Measurements from ENCODE around the gene OPCML.

OPCML gene

GRCh38 chr11:133284156-133284555 is 248.1 kb downstream of the OPCML start:
- DNase-seq (ENCODE audit: low spot score): no peak

- DNase-seq (ENCODE audit: low spot score): no peak
Measured at GRCh38 chr11:133277886-133278285, 254.4 kb downstream of the OPCML start.

- DNase-seq (ENCODE audit: low spot score): no peak
Measured at GRCh38 chr11:133271871-133272776, 260.2 kb downstream of the OPCML start.

- DNase-seq (ENCODE audit: low spot score): no peak
Measured at GRCh38 chr11:133271206-133271605, 261.1 kb downstream of the OPCML start.

- no peak for DNase-seq (ENCODE audit: low spot score)
Measured at GRCh38 chr11:133269267-133269666, 263.0 kb downstream of the OPCML start.

GRCh38 chr11:133266986-133267385 is 265.3 kb downstream of the OPCML start:
- DNase-seq (ENCODE audit: low spot score): no peak

- DNase-seq (ENCODE audit: low spot score): no peak
Measured at GRCh38 chr11:133265530-133266035, 266.7 kb downstream of the OPCML start.

- no peak for DNase-seq (ENCODE audit: low spot score)
Measured at GRCh38 chr11:133263332-133263731, 269.0 kb downstream of the OPCML start.

GRCh38 chr11:133258751-133259150 is 273.6 kb downstream of the OPCML start:
- DNase-seq (ENCODE audit: low spot score): no peak

GRCh38 chr11:133254601-133255000 is 277.7 kb downstream of the OPCML start:
- no peak for DNase-seq (ENCODE audit: low spot score)

GRCh38 chr11:133253570-133253969 is 278.7 kb downstream of the OPCML start:
- no peak for DNase-seq (ENCODE audit: low spot score)

GRCh38 chr11:133251841-133252240 is 280.5 kb downstream of the OPCML start:
- DNase-seq (ENCODE audit: low spot score): no peak

GRCh38 chr11:133249530-133249929 is 282.8 kb downstream of the OPCML start:
- DNase-seq (ENCODE audit: low spot score): no peak

GRCh38 chr11:133249065-133249464 is 283.2 kb downstream of the OPCML start:
- no peak for DNase-seq (ENCODE audit: low spot score)

GRCh38 chr11:133243832-133244231 is 288.5 kb downstream of the OPCML start:
- no peak for DNase-seq (ENCODE audit: low spot score)

- DNase-seq (ENCODE audit: low spot score): no peak
Measured at GRCh38 chr11:133240908-133241655, 291.2 kb downstream of the OPCML start.

- DNase-seq (ENCODE audit: low spot score): no peak
Measured at GRCh38 chr11:133239575-133239974, 292.7 kb downstream of the OPCML start.

- no peak for DNase-seq (ENCODE audit: low spot score)
Measured at GRCh38 chr11:133238495-133238894, 293.8 kb downstream of the OPCML start.

GRCh38 chr11:133238027-133238426 is 294.3 kb downstream of the OPCML start:
- no peak for DNase-seq (ENCODE audit: low spot score)

- no peak for DNase-seq (ENCODE audit: low spot score)
Measured at GRCh38 chr11:133235381-133235780, 296.9 kb downstream of the OPCML start.

- DNase-seq (ENCODE audit: low spot score): no peak
Measured at GRCh38 chr11:133234883-133235282, 297.4 kb downstream of the OPCML start.

- no peak for DNase-seq (ENCODE audit: low spot score)
Measured at GRCh38 chr11:133232665-133233064, 299.6 kb downstream of the OPCML start.

- DNase-seq (ENCODE audit: low spot score): no peak
Measured at GRCh38 chr11:133230431-133230830, 301.9 kb downstream of the OPCML start.
